Spleen (tissue), 7 donors: ENCODE measurements around the gene PDK2.

Experiments
- CTCF ChIP-seq, 11 experiments: fragments of 200-600 bp in 7 of 11; fragments of 450-650 bp in 4 of 11; sonication (generic) in 4 of 11; IDR thresholded peaks in 8 of 11; conservative IDR thresholded peaks in 3 of 11; 1 replicate in 7 of 11; 2 replicates in 4 of 11; pipeline versions ENCODE4 v1.4.0 to v1.8.0; 2016 to 2021; ENCODE audit warnings: antibody characterized with exemption in 11 of 11, inconsistent platforms in 4 of 11, mild to moderate bottlenecking in 1 of 11
- POLR2AphosphoS5 ChIP-seq, 3 donors: sonication (generic); formaldehyde crosslinking; IDR thresholded peaks; one replicate each; pipeline ENCODE4 v1.5.1; 2017; ENCODE audit warnings: antibody characterized with exemption in 3 of 3
- donor health status: DM: no; HTN: no; CAD: no; lungs with moderate emphysema.
- donor health status: DM: no; HTN: no; CAD: no.
- donor health status: DM: no; HTN: no; CAD: no.

- TF ChIP-seq CTCF (IDR thresholded peaks at IDR 0.05 in 8 of 11, conservative IDR thresholded peaks at IDR 0.05 in 3 of 11): no peak
- no peak for TF ChIP-seq POLR2AphosphoS5 (IDR thresholded peaks at IDR 0.05)
These were observed 3.9 kb downstream of the PDK2 start for GRCh38 chr17:50099003-50099402.
